ENCODE results near the gene ZRANB1.

Gene ZRANB1

GRCh38 chr10:125023862-125024496 lies 82.1 kb downstream of the ZRANB1 start:
- no peak for DNase-seq

GRCh38 chr10:125024497-125025234 lies 82.7 kb downstream of the ZRANB1 start:
- DNase-seq = no peak

GRCh38 chr10:125025341-125025740 lies 83.4 kb downstream of the ZRANB1 start:
- no peak for DNase-seq

GRCh38 chr10:125026036-125026931 lies 84.4 kb downstream of the ZRANB1 start:
- no peak for DNase-seq

GRCh38 chr10:125026974-125027735 lies 85.2 kb downstream of the ZRANB1 start:
- no peak for DNase-seq

- DNase-seq = no peak
Measured at GRCh38 chr10:125027871-125028869, 86.2 kb downstream of the ZRANB1 start.

GRCh38 chr10:125029584-125030242 lies 87.8 kb downstream of the ZRANB1 start:
- DNase-seq = no peak

- no peak for DNase-seq
Measured at GRCh38 chr10:125030567-125031197, 88.8 kb downstream of the ZRANB1 start.

GRCh38 chr10:125032474-125033020 lies 90.6 kb downstream of the ZRANB1 start:
- no peak for DNase-seq

GRCh38 chr10:125033146-125033924 lies 91.4 kb downstream of the ZRANB1 start:
- DNase-seq = no peak

- no peak for DNase-seq
Measured at GRCh38 chr10:125034675-125035074, 92.8 kb downstream of the ZRANB1 start.

GRCh38 chr10:125035136-125035535 lies 93.2 kb downstream of the ZRANB1 start:
- DNase-seq = no peak

- no peak for DNase-seq
Measured at GRCh38 chr10:125035588-125036295, 93.8 kb downstream of the ZRANB1 start.

GRCh38 chr10:125037145-125037877 lies 95.4 kb downstream of the ZRANB1 start:
- DNase-seq = no peak

Measured in activated naive CD4-positive, alpha-beta T cell (primary cell).